GM12878 (cell line): Measurements from ENCODE around the gene ARL6IP1. TPM values are rescaled to one million over a fixed set of nuclear protein-coding genes. Genes with fewer than 3 reads are reported as not detected.

Experiments used
- ATAC-seq: fragments of 200-7000 bp; cut with Tn5 transposase; 3 replicates; pipeline ENCODE4 v1.9.1; 2020; ENCODE audit warnings: mild to moderate bottlenecking, moderate library complexity
- BruUV-seq: library from RNA; stranded (reverse); fragments of 400-500 nt; replicated peaks from 2 replicates; lab custom pipeline; 2021; lab: Mats Ljungman, UMichigan
- CTCF ChIA-PET: fragments of 300-600 bp; sonication (Branson Sonifier 250); formaldehyde crosslinking; extraction: SDS; loops from one replicate; lab custom pipeline; 2021; ENCODE audit warnings: inconsistent platforms; lab: Yijun Ruan, JAX
- POLR2A ChIA-PET: fragments of 350-600 bp; formaldehyde crosslinking; extraction: SDS; loops from one replicate; lab custom pipeline; 2021; ENCODE audit warnings: inconsistent platforms; lab: Charles Lee
- RAD21 ChIA-PET: fragments of 300-600 bp; sonication (Branson Sonifier 250); formaldehyde crosslinking; loops from one replicate; lab custom pipeline; 2023; ENCODE audit warnings: antibody characterized with exemption; ENCODE audit not compliant: unreplicated experiment; lab: Charles Lee
- SMC1A ChIA-PET: fragments of 300-600 bp; sonication (Branson Sonifier 250); formaldehyde crosslinking; loops from one replicate; lab custom pipeline; 2023; ENCODE audit not compliant: unreplicated experiment, uncharacterized antibody; lab: Charles Lee
- DNase-seq: peaks from one replicate; pipeline ENCODE4 v3.0.0-alpha.2; 2011; ENCODE audit warnings: low read depth, low spot score
- FAIRE-seq: peaks from 3 replicates; lab custom pipeline; 2011; peaks lifted over from hg19 to GRCh38; lab: Jason Lieb, UNC
- H2AFZ ChIP-seq: 2 replicates; pipeline ENCODE4 v1.6.0; 2011; ENCODE audit warnings: low read depth, low read length, control low read depth; ENCODE audit not compliant: control insufficient read depth
- H3K27ac ChIP-seq: 2 replicates; pipeline ENCODE4 v1.5.1; 2011; ENCODE audit warnings: control low read depth; ENCODE audit not compliant: control insufficient read depth, insufficient read depth
- H3K27me3 ChIP-seq, 2 experiments: replicated peaks in 1 of 2; 2 replicates each; pipeline versions ENCODE4 v1.6.0 to v1.6.1; 2011; ENCODE audit warnings: low read length in 1 of 2; ENCODE audit not compliant: control insufficient read depth in 2 of 2, insufficient read depth in 2 of 2
- H3K36me3 ChIP-seq, 2 experiments: 2 replicates each; pipeline ENCODE4 v1.5.1; 2011; ENCODE audit warnings: low read length in 1 of 2; ENCODE audit not compliant: control insufficient read depth in 2 of 2, insufficient read depth in 2 of 2
- H3K4me1 ChIP-seq: 2 replicates; pipeline ENCODE4 v1.6.1; 2011; ENCODE audit warnings: mild to moderate bottlenecking, low read length, moderate library complexity, mixed read lengths; ENCODE audit not compliant: control insufficient read depth, insufficient read depth
- H3K4me2 ChIP-seq: 2 replicates; pipeline ENCODE4 v1.6.0; 2011; ENCODE audit warnings: control low read depth; ENCODE audit not compliant: control insufficient read depth, insufficient read depth
- H3K4me3 ChIP-seq: fragments of 200-600 bp; sonication (generic); 2 replicates; pipeline ENCODE4 v1.5.1; 2016
- H3K79me2 ChIP-seq: 2 replicates; pipeline ENCODE4 v1.6.0; 2011; ENCODE audit warnings: low read length; ENCODE audit not compliant: control insufficient read depth, insufficient read depth
- H3K9ac ChIP-seq: 2 replicates; pipeline ENCODE4 v1.8.0; 2011; ENCODE audit warnings: low read length, control low read depth, mixed read lengths; ENCODE audit not compliant: control insufficient read depth, insufficient read depth
- H3K9me3 ChIP-seq: replicated peaks from 3 replicates; pipeline ENCODE4 v1.5.1; 2011; ENCODE audit warnings: mild to moderate bottlenecking, low read length; ENCODE audit not compliant: control insufficient read depth, insufficient read depth
- H4K20me1 ChIP-seq: 2 replicates; pipeline ENCODE4 v1.6.0; 2011; ENCODE audit not compliant: control insufficient read depth, insufficient read depth
- KAT2A ChIP-seq: conservative IDR thresholded peaks from 2 replicates; pipeline ENCODE4 v1.6.1; 2011; ENCODE audit warnings: low read depth, low read length; ENCODE audit not compliant: control insufficient read depth
- KLF5 ChIP-seq: fragments of 450-650 bp; IDR thresholded peaks from 2 replicates; pipeline ENCODE4 v1.6.1; 2014; ENCODE audit warnings: mild to moderate bottlenecking; ENCODE audit not compliant: partially characterized antibody
- RUNX3 ChIP-seq: IDR thresholded peaks from 2 replicates; pipeline ENCODE4 v1.6.1; 2012; ENCODE audit warnings: low read length, inconsistent platforms
- SMAD1 ChIP-seq: fragments of 450-650 bp; IDR thresholded peaks from 2 replicates; pipeline ENCODE4 v1.6.1; 2018; ENCODE audit warnings: mild to moderate bottlenecking, low read depth; ENCODE audit not compliant: partially characterized antibody
- SREBF1 ChIP-seq: IDR thresholded peaks from 2 replicates; pipeline ENCODE4 v1.6.1; 2012; ENCODE audit warnings: mild to moderate bottlenecking, low read length
- SRF ChIP-seq, 2 experiments: IDR thresholded peaks; 2 replicates each; pipeline ENCODE4 v1.6.1; 2011; ENCODE audit warnings: low read depth in 2 of 2, low read length in 2 of 2, mild to moderate bottlenecking in 1 of 2, moderate library complexity in 1 of 2
- STAT3 ChIP-seq: IDR thresholded peaks from 2 replicates; pipeline ENCODE4 v1.6.1; 2011; ENCODE audit warnings: low read depth, low read length, improper control_type of control experiment
- ZNF687 ChIP-seq: fragments of 450-650 bp; IDR thresholded peaks from 2 replicates; pipeline ENCODE4 v1.6.1; 2017; ENCODE audit warnings: mild to moderate bottlenecking, moderate library complexity
- ZZZ3 ChIP-seq: IDR thresholded peaks from 2 replicates; pipeline ENCODE4 v1.6.1; 2011; ENCODE audit warnings: low read depth; ENCODE audit not compliant: control insufficient read depth, insufficient read length
- in situ Hi-C: fragments of 300-500 bp; cut with MboI; formaldehyde crosslinking; loops from 9 replicates; pipeline ENCODE4 v1.14.3; 2018; ENCODE audit warnings: mixed read lengths
- intact Hi-C: fragments of 100-400 bp; cut with micrococcal nuclease; formaldehyde crosslinking; loops from one replicate; pipeline ENCODE4 v1.14.2; 2022; ENCODE audit not compliant: unreplicated experiment
- polyA plus RNA-seq, 11 experiments: library from polyadenylated mRNA; depleted of rRNA in 4 of 11; unstranded in 6 of 11; stranded (reverse) in 5 of 11; fragments of >200 nt; fragmentation: Nextera tagmentation in 4 of 11; fragmentation: Illumina TruSeq in 1 of 11; extraction: Ambion mirVana in 4 of 11; extraction: Trizol in 1 of 11; gene quantifications; 1 replicate in 1 of 11; 2 replicates in 10 of 11; pipeline versions ENCODE4 v1.2.1 to v1.2.3, GENCODE V29; 2011 to 2016; ENCODE audit warnings: inconsistent platforms in 2 of 11, missing spikeins in 2 of 11, low read depth in 1 of 11
- total RNA-seq, 4 experiments: library from RNA; depleted of rRNA in 3 of 4; stranded (reverse); fragments of >200 nt in 3 of 4; fragmentation: Illumina TruSeq in 1 of 4; extraction: Trizol in 1 of 4; gene quantifications; 2 replicates each; pipeline versions ENCODE4 v1.2.1 to v1.2.3, GENCODE V29; 2013 to 2021
- TF ChIP-seq, protein P1 (sequence below): fragments of 450-650 bp; formaldehyde crosslinking; IDR thresholded peaks from 2 replicates; pipeline ENCODE4 v1.5.0; 2022; ENCODE audit warnings: mild to moderate bottlenecking, missing genetic modification characterization

The ARL6IP1 gene
- total and polyA plus RNA-seq, 10 of the 15 experiments (the other 5 are each of a cell fraction or from before 2014, with no cell fraction given), result 99.3 to 334 (median 197) TPM

DNA sequence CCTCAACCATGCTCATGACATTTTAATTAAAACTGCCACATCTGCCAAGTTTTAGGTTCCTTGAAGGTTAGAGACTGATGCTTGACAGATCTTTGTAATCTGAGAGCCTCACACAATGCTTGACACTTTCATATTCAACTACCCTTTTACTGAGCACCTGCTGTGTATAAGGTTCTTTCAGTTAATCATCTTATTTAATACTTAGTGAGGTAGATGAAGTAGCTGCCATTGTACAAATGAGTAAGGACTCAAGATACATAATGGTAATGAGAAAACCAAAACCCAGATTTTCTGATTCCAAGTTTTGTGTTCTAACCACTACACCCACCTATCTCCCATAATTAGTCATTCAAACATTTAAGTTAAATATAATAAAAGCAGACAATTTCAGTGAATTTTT is 35.4 kb upstream of the ARL6IP1 start:
- POLR2A ChIA-PET, result no interaction called here
- Histone ChIP-seq H2AFZ (no peak overlapping the region), H3K9ac (no peak overlapping the region), H3K27me3 (no peaks in the 10 kb centered on the region), H3K79me2 (no peaks in the 10 kb centered on the region), H4K20me1 (no peaks in the 10 kb centered on the region), H3K4me3 (no peak overlapping the region), H3K4me1 (no peaks in the 10 kb centered on the region), H3K9me3 (no peaks in the 10 kb centered on the region), H3K4me2 (no peak overlapping the region), H3K36me3 (peaks cover 22 to 38% of the 10 kb centered on the region in 2 experiments), H3K27ac (no peak overlapping the region)
- RAD21 ChIA-PET, result no interaction called here
- BruUV-seq, result no TSS peak
- in situ Hi-C loops (no loop called here), intact Hi-C loops (no loop called here)
- DNase-seq, result no peak
- CTCF ChIA-PET, result interaction anchor here (1.0 kb wide), 1 partner anchor 18 kb away, joined by 3 read pairs; no protein-coding TSS in a partner anchor
- no peak for FAIRE-seq
- ATAC-seq, result no peak
- TF ChIP-seq ZNF687 (no peak), SRF (IDR thresholded peaks at IDR 0.05; ENCODE audit: low read depth in 2 of 2, low read length in 2 of 2) (no peak), KLF5 (no peak), ZZZ3 (no peak), STAT3 (no peak), RUNX3 (no peak), SMAD1 (no peak), KAT2A (no peak), SREBF1 (no peak)
- TF ChIP-seq, protein P1, sequence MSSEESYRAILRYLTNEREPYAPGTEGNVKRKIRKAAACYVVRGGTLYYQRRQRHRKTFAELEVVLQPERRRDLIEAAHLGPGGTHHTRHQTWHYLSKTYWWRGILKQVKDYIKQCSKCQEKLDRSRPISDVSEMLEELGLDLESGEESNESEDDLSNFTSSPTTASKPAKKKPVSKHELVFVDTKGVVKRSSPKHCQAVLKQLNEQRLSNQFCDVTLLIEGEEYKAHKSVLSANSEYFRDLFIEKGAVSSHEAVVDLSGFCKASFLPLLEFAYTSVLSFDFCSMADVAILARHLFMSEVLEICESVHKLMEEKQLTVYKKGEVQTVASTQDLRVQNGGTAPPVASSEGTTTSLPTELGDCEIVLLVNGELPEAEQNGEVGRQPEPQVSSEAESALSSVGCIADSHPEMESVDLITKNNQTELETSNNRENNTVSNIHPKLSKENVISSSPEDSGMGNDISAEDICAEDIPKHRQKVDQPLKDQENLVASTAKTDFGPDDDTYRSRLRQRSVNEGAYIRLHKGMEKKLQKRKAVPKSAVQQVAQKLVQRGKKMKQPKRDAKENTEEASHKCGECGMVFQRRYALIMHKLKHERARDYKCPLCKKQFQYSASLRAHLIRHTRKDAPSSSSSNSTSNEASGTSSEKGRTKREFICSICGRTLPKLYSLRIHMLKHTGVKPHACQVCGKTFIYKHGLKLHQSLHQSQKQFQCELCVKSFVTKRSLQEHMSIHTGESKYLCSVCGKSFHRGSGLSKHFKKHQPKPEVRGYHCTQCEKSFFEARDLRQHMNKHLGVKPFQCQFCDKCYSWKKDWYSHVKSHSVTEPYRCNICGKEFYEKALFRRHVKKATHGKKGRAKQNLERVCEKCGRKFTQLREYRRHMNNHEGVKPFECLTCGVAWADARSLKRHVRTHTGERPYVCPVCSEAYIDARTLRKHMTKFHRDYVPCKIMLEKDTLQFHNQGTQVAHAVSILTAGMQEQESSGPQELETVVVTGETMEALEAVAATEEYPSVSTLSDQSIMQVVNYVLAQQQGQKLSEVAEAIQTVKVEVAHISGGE (CRISPR knock-in tag), result no peak
- TF ChIP-seq, all 136 proteins: peak for 0
- SMC1A ChIA-PET, result interaction anchor here (0.6 to 1.8 kb wide), 2 partner anchors 20 to 38 kb away, joined by 3 to 4 read pairs; no protein-coding TSS in a partner anchor
